Stimulated activated CD4-positive, alpha-beta T cell treated with anti-CD3 and anti-CD28 coated beads, Interleukin-15, amount 100 ng/mL, for 24 hours (primary cell): ENCODE data around the gene PRKAG2.

ENCODE experiments used
- DNase-seq: peaks from one replicate; pipeline ENCODE4 v3.0.0-alpha.2; 2020

PRKAG2 gene

GRCh38 chr7:151864081-151864480 is 12.8 kb downstream of the PRKAG2 start:
- no peak for DNase-seq

GRCh38 chr7:151863386-151864079 is 13.4 kb downstream of the PRKAG2 start:
- DNase-seq = no peak

- DNase-seq = no peak
Measured at GRCh38 chr7:151862606-151863381, 14.1 kb downstream of the PRKAG2 start.

- DNase-seq = no peak
Measured at GRCh38 chr7:151861881-151862280, 15.0 kb downstream of the PRKAG2 start.

GRCh38 chr7:151860771-151861170 is 16.1 kb downstream of the PRKAG2 start:
- DNase-seq = no peak

GRCh38 chr7:151859948-151860685 is 16.8 kb downstream of the PRKAG2 start:
- DNase-seq = no peak

GRCh38 chr7:151859111-151859947 is 17.6 kb downstream of the PRKAG2 start:
- no peak for DNase-seq

GRCh38 chr7:151858456-151858855 is 18.5 kb downstream of the PRKAG2 start:
- no peak for DNase-seq

- no peak for DNase-seq
Measured at GRCh38 chr7:151857866-151858450, 19.0 kb downstream of the PRKAG2 start.

GRCh38 chr7:151857412-151857811 is 19.5 kb downstream of the PRKAG2 start:
- DNase-seq = no peak

GRCh38 chr7:151856516-151856915 is 20.4 kb downstream of the PRKAG2 start:
- DNase-seq = no peak

- DNase-seq = no peak
Measured at GRCh38 chr7:151856098-151856497, 20.8 kb downstream of the PRKAG2 start.

GRCh38 chr7:151854720-151855071 is 22.2 kb downstream of the PRKAG2 start:
- DNase-seq = no peak

GRCh38 chr7:151853896-151854719 is 22.8 kb downstream of the PRKAG2 start:
- no peak for DNase-seq

- DNase-seq = no peak
Measured at GRCh38 chr7:151852486-151853396, 24.2 kb downstream of the PRKAG2 start.

GRCh38 chr7:151851782-151852181 is 25.1 kb downstream of the PRKAG2 start:
- peak; percentile 19 for DNase-seq

- peak; percentile 54 for DNase-seq
Measured at GRCh38 chr7:151851145-151851751, 25.7 kb downstream of the PRKAG2 start.

GRCh38 chr7:151850491-151851124 is 26.3 kb downstream of the PRKAG2 start:
- DNase-seq = peak; percentile 32

- DNase-seq = no peak
Measured at GRCh38 chr7:151849879-151850260, 27.0 kb downstream of the PRKAG2 start.
